HG02588 (cell line): Measurements from ENCODE around the gene PYCR2.
"Not testable (repeated sequence)": the region's sequence is repeated elsewhere in the genome, so short reads cannot be mapped to it uniquely, and the experiment has no call there.

Experiments
- ATAC-seq: cut with Tn5 transposase; IDR thresholded peaks from one replicate; pipeline ENCODE4 v1.9.1; 2021; ENCODE audit warnings: mild to moderate bottlenecking, moderate library complexity; ENCODE audit not compliant: unreplicated experiment

Gene PYCR2

GRCh38 chr1:225923692-225924555, at the start of gene PYCR2:
Gene PYCR2, minus strand, starts transcription at chr1:225924250. Its CDS starts 140 bp downstream, at chr1:225924110.
- peak; percentile 98 for ATAC-seq

GRCh38 chr1:225973158-225973557, 49.1 kb upstream of the PYCR2 start:
- no peak for ATAC-seq

GRCh38 chr1:225972344-225973152, 48.5 kb upstream of the PYCR2 start:
- no peak for ATAC-seq

GRCh38 chr1:225970592-225971157, 46.6 kb upstream of the PYCR2 start:
- not testable (repeated sequence) for ATAC-seq

GRCh38 chr1:225969751-225970150, 45.7 kb upstream of the PYCR2 start:
- not testable (repeated sequence) for ATAC-seq

- no peak for ATAC-seq
These were observed 41.2 kb upstream of the PYCR2 start for GRCh38 chr1:225965231-225965630.

GRCh38 chr1:225963735-225964530, 39.9 kb upstream of the PYCR2 start:
- ATAC-seq, result no peak

- no peak for ATAC-seq
These were observed 38.5 kb upstream of the PYCR2 start for GRCh38 chr1:225962440-225962975.

- no peak for ATAC-seq
These were observed 37.8 kb upstream of the PYCR2 start for GRCh38 chr1:225961659-225962439.

GRCh38 chr1:225958041-225958440, 34.0 kb upstream of the PYCR2 start:
- no peak for ATAC-seq

GRCh38 chr1:225954753-225955152, 30.7 kb upstream of the PYCR2 start:
- ATAC-seq, result no peak

GRCh38 chr1:225953315-225953714, 29.3 kb upstream of the PYCR2 start:
- no peak for ATAC-seq

- no peak for ATAC-seq
These were observed 27.0 kb upstream of the PYCR2 start for GRCh38 chr1:225950905-225951497.

GRCh38 chr1:225949041-225949440, 25.0 kb upstream of the PYCR2 start:
- no peak for ATAC-seq

- no peak for ATAC-seq
These were observed 22.8 kb upstream of the PYCR2 start for GRCh38 chr1:225946803-225947202.

- no peak for ATAC-seq
These were observed 22.1 kb upstream of the PYCR2 start for GRCh38 chr1:225946082-225946620.

GRCh38 chr1:225945564-225945963, 21.5 kb upstream of the PYCR2 start:
- no peak for ATAC-seq

GRCh38 chr1:225944951-225945350, 20.9 kb upstream of the PYCR2 start:
- no peak for ATAC-seq

- no peak for ATAC-seq
These were observed 20.3 kb upstream of the PYCR2 start for GRCh38 chr1:225944387-225944786.
